GM12875 (cell line): ENCODE data around the gene PEX16.

Source experiments
- H3K4me3 ChIP-seq: one replicate; pipeline ENCODE4 v1.5.1; 2011; ENCODE audit warnings: low read depth, low read length, control low read depth
- CTCF ChIP-seq: IDR thresholded peaks from 2 replicates; pipeline ENCODE4 v1.5.1; 2011; ENCODE audit warnings: low read depth, mild to moderate bottlenecking, control low read depth, inconsistent platforms, low read length, moderate library complexity, borderline replicate concordance; ENCODE audit not compliant: insufficient read depth

PEX16 gene

GRCh38 chr11:45896422-45896984, 21.2 kb downstream of the PEX16 start:
- H3K4me3 ChIP-seq, result no peak overlapping the region
- TF ChIP-seq CTCF, result no peak

- no peak for TF ChIP-seq CTCF
- H3K4me3 ChIP-seq, result no peak overlapping the region
Observed at GRCh38 chr11:45895553-45896259, 22.0 kb downstream of the PEX16 start.

GRCh38 chr11:45894555-45895247, 23.0 kb downstream of the PEX16 start:
- TF ChIP-seq CTCF, result no peak

GRCh38 chr11:45892856-45893255, 24.8 kb downstream of the PEX16 start:
- no peak overlapping the region for H3K4me3 ChIP-seq
- TF ChIP-seq CTCF, result no peak

More at GRCh38 chr11:45894555-45895247, 23.0 kb downstream of the PEX16 start:
- no peak overlapping the region for H3K4me3 ChIP-seq

GRCh38 chr11:45890886-45891550, 26.7 kb downstream of the PEX16 start:
- H3K4me3 ChIP-seq, result no peak overlapping the region
- TF ChIP-seq CTCF, result no peak

- TF ChIP-seq CTCF, result no peak
- H3K4me3 ChIP-seq, result no peak overlapping the region
Observed at GRCh38 chr11:45889966-45890365, 27.7 kb downstream of the PEX16 start.
